ENCODE measurements around the gene PDE10A. TPM values are rescaled to one million over a fixed set of nuclear protein-coding genes. Genes with fewer than 3 reads are reported as not detected.
A peak's percentile ranks its signal among the peaks of the same experiment; 100 is the strongest.

Gene PDE10A
- total RNA-seq, 6 donors from 2014 or later: 0.89 to 4.9 (median 1.4) TPM

GRCh38 chr6:165676435-165677068, 13.5 kb upstream of the PDE10A start:
- H3K27ac ChIP-seq: no peak overlapping the region
- H3K9me3 ChIP-seq: no peaks in the 10 kb centered on the region
- ATAC-seq (ENCODE audit: low FRiP score in 2 of 2) (peak; percentile 58 to 83), DNase-seq (no peak)
- no peak overlapping the region for H3K4me3 ChIP-seq
- H3K27me3 ChIP-seq: no peaks in the 10 kb centered on the region
- WGBS, 2 donors: 82 to 83% methylated on average over 17 to 18 of the region's 18 CpGs
- no peaks in the 10 kb centered on the region for H3K4me1 ChIP-seq
- H3K36me3 ChIP-seq: no peaks in the 10 kb centered on the region
- TF ChIP-seq POLR2AphosphoS5 (IDR thresholded peaks at IDR 0.05) (no peak), POLR2A (IDR thresholded peaks at IDR 0.05) (no peak), CTCF (IDR thresholded peaks at IDR 0.05) (no peak), EP300 (IDR thresholded peaks at IDR 0.05) (no peak)

GRCh38 chr6:165675120-165675519, 12.1 kb upstream of the PDE10A start:
- H3K27me3 ChIP-seq: no peaks in the 10 kb centered on the region
- H3K4me3 ChIP-seq: no peak overlapping the region
- no peak for ATAC-seq (ENCODE audit: low FRiP score in 2 of 2)
- no peak for DNase-seq
- TF ChIP-seq CTCF (IDR thresholded peaks at IDR 0.05): no peak
- TF ChIP-seq POLR2AphosphoS5 (IDR thresholded peaks at IDR 0.05): no peak
- no peak for TF ChIP-seq POLR2A (IDR thresholded peaks at IDR 0.05)
- TF ChIP-seq EP300 (IDR thresholded peaks at IDR 0.05): no peak
- no peaks in the 10 kb centered on the region for H3K9me3 ChIP-seq
- no peaks in the 10 kb centered on the region for H3K4me1 ChIP-seq
- no peaks in the 10 kb centered on the region for H3K36me3 ChIP-seq
- WGBS, 2 donors: 69 to 74% methylated on average over 1 of the region's 1 CpG
- no peak overlapping the region for H3K27ac ChIP-seq

- Histone ChIP-seq H3K4me3 (no peak overlapping the region), H3K4me1 (no peaks in the 10 kb centered on the region), H3K27ac (no peak overlapping the region), H3K27me3 (no peaks in the 10 kb centered on the region), H3K36me3 (no peaks in the 10 kb centered on the region), H3K9me3 (no peaks in the 10 kb centered on the region)
- WGBS, 2 donors: 71 to 73% methylated on average over 20 of the region's 20 CpGs
- TF ChIP-seq EP300 (IDR thresholded peaks at IDR 0.05) (no peak), POLR2A (IDR thresholded peaks at IDR 0.05) (no peak), CTCF (IDR thresholded peaks at IDR 0.05) (no peak)
- no peak for DNase-seq
- ATAC-seq (ENCODE audit: low FRiP score in 2 of 2): no peak
Observed at GRCh38 chr6:165674155-165675029, 11.4 kb upstream of the PDE10A start.

- TF ChIP-seq POLR2AphosphoS5 (IDR thresholded peaks at IDR 0.05) (no peak), CTCF (IDR thresholded peaks at IDR 0.05) (no peak), POLR2A (IDR thresholded peaks at IDR 0.05) (no peak), EP300 (IDR thresholded peaks at IDR 0.05) (no peak)
- Histone ChIP-seq H3K9me3 (no peaks in the 10 kb centered on the region), H3K36me3 (no peaks in the 10 kb centered on the region), H3K4me1 (no peaks in the 10 kb centered on the region), H3K27ac (no peak overlapping the region), H3K4me3 (no peak overlapping the region), H3K27me3 (no peaks in the 10 kb centered on the region)
- DNase-seq (no peak), ATAC-seq (ENCODE audit: low FRiP score in 2 of 2) (no peak)
- WGBS, 2 donors: 79 to 83% methylated on average over 5 to 6 of the region's 6 CpGs
Observed at GRCh38 chr6:165671222-165671768, 8.3 kb upstream of the PDE10A start.
